Endothelial cell of umbilical vein (primary cell): ENCODE measurements around the gene TBL2. TPM values are rescaled to one million over a fixed set of nuclear protein-coding genes. Genes with fewer than 3 reads are reported as not detected.

Experiments
- BruUV-seq: library from RNA; stranded (reverse); fragments of 400-500 nt; replicated peaks from 2 replicates; lab custom pipeline; 2021; lab: Mats Ljungman, UMichigan
- CTCF ChIA-PET: fragments of 300-600, 350-600 bp; sonication (Branson Sonifier 250); formaldehyde crosslinking; loops from one replicate; lab custom pipeline; 2021; ENCODE audit warnings: antibody characterized with exemption, inconsistent platforms; lab: Charles Lee
- POLR2A ChIA-PET: fragments of 300-600, 350-600 bp; sonication (Branson Sonifier 250); formaldehyde crosslinking; loops from one replicate; lab custom pipeline; 2021; ENCODE audit warnings: antibody characterized with exemption, inconsistent platforms; lab: Charles Lee
- DNase-seq: peaks from one replicate; pipeline ENCODE4 v3.0.0-alpha.2; 2011; ENCODE audit warnings: low read depth, low spot score
- FAIRE-seq: peaks from 2 replicates; lab custom pipeline; 2011; peaks lifted over from hg19 to GRCh38; lab: Jason Lieb, UNC
- H2AFZ ChIP-seq: 2 replicates; pipeline ENCODE4 v1.6.0; 2012; ENCODE audit warnings: low read depth, low read length, control low read depth, inconsistent platforms
- H3K27ac ChIP-seq: 2 replicates; pipeline ENCODE4 v1.5.1; 2011; ENCODE audit warnings: low read depth, mild to moderate bottlenecking, control low read depth, low read length, moderate library complexity; ENCODE audit not compliant: insufficient read depth
- H3K27me3 ChIP-seq, 2 experiments: 2 replicates each; pipeline versions ENCODE4 v1.6.0 to v1.6.1; 2011; ENCODE audit warnings: low read length in 2 of 2, mixed read lengths in 1 of 2; ENCODE audit not compliant: control insufficient read depth in 2 of 2, insufficient read depth in 2 of 2
- H3K36me3 ChIP-seq, 2 experiments: 2 replicates in 1 of 2; 3 replicates in 1 of 2; pipeline ENCODE4 v1.5.1; 2011; ENCODE audit warnings: low read length in 2 of 2, mild to moderate bottlenecking in 1 of 2, moderate library complexity in 1 of 2; ENCODE audit not compliant: control insufficient read depth in 2 of 2, insufficient read depth in 2 of 2; ENCODE audit errors: extremely low read depth in 1 of 2
- H3K4me1 ChIP-seq: 3 replicates; pipeline ENCODE4 v1.5.1; 2011; ENCODE audit warnings: mild to moderate bottlenecking, low read length; ENCODE audit not compliant: control insufficient read depth, insufficient read depth; ENCODE audit errors: extremely low read depth
- H3K4me2 ChIP-seq: 2 replicates; pipeline ENCODE4 v1.6.1; 2011; ENCODE audit warnings: low read length, control low read depth, mixed read lengths; ENCODE audit not compliant: insufficient read depth
- H3K4me3 ChIP-seq, 3 experiments: fragments of 200-600 bp in 1 of 3; sonication (generic), shearing (Covaris generic) in 1 of 3; replicated peaks in 1 of 3; 2 replicates each; pipeline ENCODE4 v1.5.1; 2011 to 2016; ENCODE audit warnings: control low read depth in 3 of 3, low read length in 3 of 3, mild to moderate bottlenecking in 2 of 3, inconsistent platforms in 1 of 3, low read depth in 1 of 3, moderate library complexity in 1 of 3; ENCODE audit not compliant: insufficient read depth in 1 of 3
- H3K79me2 ChIP-seq: 2 replicates; pipeline ENCODE4 v1.6.0; 2012; ENCODE audit warnings: low read length, inconsistent platforms; ENCODE audit not compliant: control insufficient read depth, insufficient read depth
- H3K9ac ChIP-seq: replicated peaks from 2 replicates; pipeline ENCODE3; 2011; ENCODE audit warnings: low read length, control low read depth; ENCODE audit not compliant: insufficient read depth; ENCODE audit errors: extremely low read depth
- H3K9me1 ChIP-seq: replicated peaks from 3 replicates; pipeline ENCODE4 v1.6.0; 2011; ENCODE audit warnings: mild to moderate bottlenecking, low read length; ENCODE audit not compliant: control insufficient read depth, insufficient read depth; ENCODE audit errors: extremely low read depth
- H3K9me3 ChIP-seq: replicated peaks from 2 replicates; pipeline ENCODE4 v1.5.1; 2012; ENCODE audit warnings: low read length, inconsistent platforms; ENCODE audit not compliant: control insufficient read depth, insufficient read depth
- H4K20me1 ChIP-seq: replicated peaks from 2 replicates; pipeline ENCODE3; 2011; ENCODE audit warnings: mild to moderate bottlenecking, low read length; ENCODE audit not compliant: control insufficient read depth, insufficient read depth; ENCODE audit errors: extremely low read depth
- CTCF ChIP-seq, 2 donors: IDR thresholded peaks; 1 replicate in 1 of 2; 2 replicates in 1 of 2; pipeline ENCODE4 v1.5.1; 2011; ENCODE audit warnings: low read length in 2 of 2, mild to moderate bottlenecking in 2 of 2, moderate library complexity in 2 of 2, control low read depth in 1 of 2, inconsistent platforms in 1 of 2, low read depth in 1 of 2; ENCODE audit not compliant: insufficient read depth in 1 of 2; ENCODE audit errors: extremely low read depth in 1 of 2
- EZH2 ChIP-seq: IDR thresholded peaks from 2 replicates; pipeline ENCODE4 v1.6.1; 2012; ENCODE audit warnings: borderline replicate concordance, low read depth, mild to moderate bottlenecking, moderate library complexity, low read length, inconsistent platforms; ENCODE audit not compliant: severe bottlenecking
- MAX ChIP-seq: IDR thresholded peaks from 2 replicates; pipeline ENCODE4 v1.6.1; 2011; ENCODE audit not compliant: insufficient read depth, insufficient read length
- MYC ChIP-seq: IDR thresholded peaks from one replicate; pipeline ENCODE4 v1.6.1; 2011; ENCODE audit warnings: mild to moderate bottlenecking, low read depth, low read length
- dilution Hi-C: fragments of 300-500 bp; cut with MboI; formaldehyde crosslinking; loops from one replicate; pipeline ENCODE4 v1.15.0; 2019; ENCODE audit warnings: low sequenced_read_pairs; ENCODE audit not compliant: extremely low pct_ligation_motif_present
- intact Hi-C: fragments of 100-400 bp; cut with micrococcal nuclease; formaldehyde crosslinking; loops from one replicate; pipeline ENCODE4 v1.10.0; 2022
- polyA plus RNA-seq, 4 experiments: library from polyadenylated mRNA; depleted of rRNA in 3 of 4; stranded (reverse) in 3 of 4; unstranded in 1 of 4; fragments of >200 nt; gene quantifications; 2 replicates each; pipeline versions ENCODE4 v1.2.1 to v1.2.3, GENCODE V29; 2011 to 2012; ENCODE audit warnings: missing spikeins in 1 of 4
- total RNA-seq: library from RNA; stranded (reverse); gene quantifications from 2 replicates; pipeline ENCODE4 v1.2.3, GENCODE V29; 2021

The TBL2 gene
- total and polyA plus RNA-seq, 2 donors (not counting 3 experiments of a cell fraction or from before 2014, with no cell fraction given): 38.6 to 48.4 TPM

- no peak within 1 kb of the TSS for H3K9ac ChIP-seq
- BruUV-seq: no TSS peak
- no peaks in the 10 kb centered on the region for H3K36me3 ChIP-seq
- H3K4me1 ChIP-seq: peaks cover 3% of the 10 kb centered on the region
- ChIA-PET CTCF (interaction anchor here (0.6 to 1.7 kb wide), 2 partner anchors 9 to 17 kb away, joined by 5 to 7 read pairs; no protein-coding TSS in a partner anchor), POLR2A (no interaction called here)
- peaks cover 28 to 39% of the 10 kb centered on the region in 2 experiments for H3K27me3 ChIP-seq
- H2AFZ ChIP-seq: peak within 1 kb of the TSS; percentile 86
- DNase-seq (peak; percentile 51), FAIRE-seq (peak; percentile 59)
- H4K20me1 ChIP-seq: no peaks in the 10 kb centered on the region
- H3K4me3 ChIP-seq: peak within 1 kb of the TSS in 2 of 3 experiments; percentile 25 to 39
- intact Hi-C loops: no loop called here
- no peak within 1 kb of the TSS for H3K27ac ChIP-seq
- no peaks in the 10 kb centered on the region for H3K9me3 ChIP-seq
- H3K9me1 ChIP-seq: no peaks in the 10 kb centered on the region
- TF ChIP-seq MAX (no peak), MYC (no peak), EZH2 (peak; percentile 57), CTCF (IDR thresholded peaks at IDR 0.05; ENCODE audit: extremely low read depth in 1 of 2, insufficient read depth in 1 of 2, low read depth in 1 of 2, low read length in 2 of 2) (no peak)
- dilution Hi-C loops: no loop called here
- H3K79me2 ChIP-seq: no peaks in the 10 kb centered on the region
- peak within 1 kb of the TSS; percentile 50 for H3K4me2 ChIP-seq
Measured at GRCh38 chr7:73623798-73624668, 45.7 kb upstream of the TBL2 start, which contains the start of gene MLXIPL. Gene MLXIPL, minus strand, starts transcription at chr7:73624522. Its CDS starts 30 bp downstream, at chr7:73624492.
